HG03378 (cell line): ENCODE measurements around the gene HIGD1C.
"Not testable (repeated sequence)": the region's sequence is repeated elsewhere in the genome, so short reads cannot be mapped to it uniquely, and the experiment has no call there.

Experiments used
- ATAC-seq: cut with Tn5 transposase; IDR thresholded peaks from one replicate; pipeline ENCODE4 v1.9.1; 2021; ENCODE audit warnings: mild to moderate bottlenecking, moderate library complexity; ENCODE audit not compliant: unreplicated experiment

HIGD1C gene

DNA sequence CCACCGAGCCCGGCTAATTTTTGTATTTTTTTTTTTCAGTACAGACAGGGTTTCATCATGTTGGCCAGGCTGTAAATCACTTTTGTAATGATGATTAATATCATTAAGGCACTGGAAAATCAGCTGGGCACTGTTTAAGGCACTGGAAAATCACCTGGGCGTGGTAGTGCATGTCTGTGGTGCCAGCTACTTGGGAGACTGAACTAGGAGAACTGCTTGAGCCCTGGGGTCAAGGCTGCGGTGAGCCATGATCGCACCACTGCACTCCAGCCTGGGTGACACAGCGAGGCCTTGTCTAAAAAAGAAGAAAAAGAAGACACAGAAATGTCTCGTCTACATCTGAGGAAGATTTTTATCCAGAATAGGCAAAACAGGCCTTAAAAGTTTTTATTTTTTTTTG, 61.1 kb downstream of the HIGD1C start:
- no peak for ATAC-seq

DNA sequence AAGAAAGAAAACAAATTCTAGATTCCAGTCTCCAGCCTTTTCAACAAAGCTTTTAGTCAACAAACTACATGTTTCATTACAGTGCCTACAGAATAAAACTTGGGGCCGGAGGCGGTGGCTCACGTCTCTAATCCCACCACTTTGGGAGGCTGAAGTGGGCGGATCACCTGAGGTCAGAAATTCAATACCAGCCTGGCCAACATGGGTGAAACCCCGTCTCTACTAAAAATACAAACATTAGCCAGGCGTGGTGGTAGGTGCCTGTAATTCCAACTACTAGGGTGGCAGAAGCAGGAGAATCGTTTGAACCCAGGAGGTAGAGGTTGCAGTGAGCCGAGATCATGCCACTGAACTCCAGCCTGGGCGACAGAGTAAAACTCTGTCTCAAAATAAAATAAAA, 62.1 kb downstream of the HIGD1C start:
- not testable (repeated sequence) for ATAC-seq

DNA sequence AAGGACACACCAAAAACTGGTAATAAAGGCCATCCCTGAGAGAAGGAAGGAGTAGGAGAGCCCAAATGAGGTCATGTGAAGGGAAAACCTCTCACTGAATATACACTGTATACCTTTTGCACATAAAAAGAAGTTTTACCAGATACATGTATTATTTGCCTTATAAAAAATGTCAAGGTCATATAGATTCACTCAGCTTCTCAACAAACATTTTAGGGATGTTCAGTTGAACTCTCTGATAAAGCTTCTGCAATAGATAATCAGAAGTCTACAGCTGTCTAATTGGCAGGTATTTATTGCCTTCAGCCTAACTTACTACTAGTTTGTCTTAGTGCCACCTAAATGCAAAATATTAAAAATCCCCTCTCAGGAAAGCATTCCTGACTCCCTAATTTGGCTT, 65.1 kb downstream of the HIGD1C start:
- no peak for ATAC-seq

DNA sequence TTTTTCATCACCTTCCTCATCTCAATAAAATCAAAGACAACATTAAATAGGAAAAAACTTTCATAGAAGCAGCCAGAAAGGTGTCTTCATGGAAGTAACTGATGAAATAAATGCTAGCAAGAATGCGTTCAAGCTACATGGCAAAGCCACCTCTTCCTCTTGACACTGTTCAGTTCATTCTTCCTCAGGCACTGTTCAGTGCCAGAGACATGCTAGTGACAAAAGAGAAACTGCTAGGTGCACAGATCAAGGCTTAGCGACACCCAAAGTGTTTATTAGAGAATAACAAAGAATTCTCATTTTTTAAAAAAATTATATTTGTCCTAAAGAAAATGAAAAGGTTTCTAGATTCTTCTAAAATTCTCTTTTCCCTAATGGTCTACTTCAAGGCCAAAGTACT, 66.6 kb downstream of the HIGD1C start:
- ATAC-seq = no peak

DNA sequence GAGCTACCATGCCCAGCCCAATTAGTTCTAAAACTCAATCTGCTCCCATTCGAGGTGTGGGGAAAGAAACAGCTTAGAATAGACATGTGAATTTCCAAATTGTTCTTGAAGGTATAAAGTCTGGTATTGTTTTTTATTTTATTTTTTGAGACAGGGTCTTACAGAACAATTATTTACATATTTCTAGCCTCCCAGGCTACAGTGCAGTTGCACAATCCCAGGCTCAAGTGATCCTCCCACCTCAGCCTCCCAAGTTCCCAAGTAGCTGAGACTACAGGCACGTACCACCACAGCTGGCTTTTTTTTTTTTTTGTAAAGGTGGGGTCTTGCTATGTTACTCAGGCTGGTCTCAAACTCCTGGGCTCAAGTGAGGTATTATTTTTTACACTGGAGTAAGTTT, 67.6 kb downstream of the HIGD1C start:
- ATAC-seq = no peak
